Measurements from ENCODE around the gene SOS1.

DNA sequence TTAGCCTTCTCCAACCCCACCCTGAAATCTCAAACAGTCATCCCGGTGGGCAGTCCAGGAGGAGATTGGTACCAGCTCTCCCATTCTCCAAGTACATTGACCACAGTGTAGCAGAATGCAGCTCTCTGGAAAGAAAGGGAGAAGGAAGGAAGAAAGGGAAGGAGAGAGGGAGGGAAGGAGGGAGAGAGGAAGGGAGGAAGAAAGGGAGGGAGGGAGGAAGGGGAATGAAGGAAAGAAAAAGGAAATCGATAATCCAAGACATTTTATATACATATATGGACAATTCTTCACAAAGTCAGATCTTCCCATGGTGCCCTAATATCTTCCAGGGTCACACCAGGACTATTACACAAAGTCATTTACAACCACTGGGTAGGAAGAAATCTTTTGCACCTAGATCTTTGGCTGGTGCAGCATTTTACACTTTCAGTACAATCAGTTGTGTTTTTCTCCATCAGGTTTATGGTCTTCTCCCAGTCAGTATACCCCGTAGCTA lies 172.4 kb downstream of the SOS1 start:
- TF ChIP-seq, protein P1, sequence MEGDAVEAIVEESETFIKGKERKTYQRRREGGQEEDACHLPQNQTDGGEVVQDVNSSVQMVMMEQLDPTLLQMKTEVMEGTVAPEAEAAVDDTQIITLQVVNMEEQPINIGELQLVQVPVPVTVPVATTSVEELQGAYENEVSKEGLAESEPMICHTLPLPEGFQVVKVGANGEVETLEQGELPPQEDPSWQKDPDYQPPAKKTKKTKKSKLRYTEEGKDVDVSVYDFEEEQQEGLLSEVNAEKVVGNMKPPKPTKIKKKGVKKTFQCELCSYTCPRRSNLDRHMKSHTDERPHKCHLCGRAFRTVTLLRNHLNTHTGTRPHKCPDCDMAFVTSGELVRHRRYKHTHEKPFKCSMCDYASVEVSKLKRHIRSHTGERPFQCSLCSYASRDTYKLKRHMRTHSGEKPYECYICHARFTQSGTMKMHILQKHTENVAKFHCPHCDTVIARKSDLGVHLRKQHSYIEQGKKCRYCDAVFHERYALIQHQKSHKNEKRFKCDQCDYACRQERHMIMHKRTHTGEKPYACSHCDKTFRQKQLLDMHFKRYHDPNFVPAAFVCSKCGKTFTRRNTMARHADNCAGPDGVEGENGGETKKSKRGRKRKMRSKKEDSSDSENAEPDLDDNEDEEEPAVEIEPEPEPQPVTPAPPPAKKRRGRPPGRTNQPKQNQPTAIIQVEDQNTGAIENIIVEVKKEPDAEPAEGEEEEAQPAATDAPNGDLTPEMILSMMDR (IDR thresholded peaks at IDR 0.05; ENCODE audit: low read length): no peak
- TF ChIP-seq EZH2phosphoT487 (IDR thresholded peaks at IDR 0.05; ENCODE audit: low read length): no peak

Data from MM.1S (cell line).